Neural crest cell (in vitro differentiated cells): ENCODE data around the gene NUP98. TPM values are rescaled to one million over a fixed set of nuclear protein-coding genes. Genes with fewer than 3 reads are reported as not detected.

Experiments
- DNase-seq: peaks from one replicate; pipeline ENCODE4 v3.0.0; 2021; ENCODE audit warnings: low read depth, mixed read lengths, low spot score
- H3K27ac Mint-ChIP-seq: one replicate; pipeline ENCODE4 v1.8.0; 2021; ENCODE audit warnings: mild to moderate bottlenecking, mixed read lengths; ENCODE audit not compliant: unreplicated experiment
- H3K27me3 Mint-ChIP-seq: 2 replicates; pipeline ENCODE4 v1.8.0; 2021; ENCODE audit warnings: low read depth, mild to moderate bottlenecking, mixed read lengths
- H3K36me3 Mint-ChIP-seq: 2 replicates; pipeline ENCODE4 v1.8.0; 2021; ENCODE audit warnings: low read depth, mild to moderate bottlenecking, mixed read lengths
- H3K4me1 Mint-ChIP-seq: 2 replicates; pipeline ENCODE4 v1.8.0; 2021; ENCODE audit warnings: mixed read lengths
- H3K4me3 Mint-ChIP-seq: one replicate; pipeline ENCODE4 v1.8.0; 2021; ENCODE audit warnings: mild to moderate bottlenecking, mixed read lengths
- H3K9me3 Mint-ChIP-seq: 2 replicates; pipeline ENCODE4 v1.8.0; 2021; ENCODE audit warnings: mixed read lengths
- CTCF ChIP-seq: fragments of 200-600 bp; sonication (generic); conservative IDR thresholded peaks from 2 replicates; pipeline ENCODE4 v1.5.0; 2021; ENCODE audit warnings: antibody characterized with exemption, mild to moderate bottlenecking
- total RNA-seq: library from RNA; stranded (reverse); gene quantifications from 2 replicates; pipeline ENCODE4 v1.2.1, GENCODE V29; 2021

The NUP98 gene
- total RNA-seq, 1 donor from 2014 or later, result 96.8 TPM

GRCh38 chr11:3802011-3802790 lies 4.8 kb upstream of the NUP98 start:
- H3K36me3 Mint-ChIP-seq, result peaks cover 5% of the 10 kb centered on the region
- TF ChIP-seq CTCF, result no peak
- no peak for DNase-seq
- peaks cover 5% of the 10 kb centered on the region for H3K9me3 Mint-ChIP-seq
- peaks cover 4% of the 10 kb centered on the region for H3K27me3 Mint-ChIP-seq
- H3K27ac Mint-ChIP-seq, result no peak overlapping the region
- no peak overlapping the region for H3K4me3 Mint-ChIP-seq
- peaks cover 8% of the 10 kb centered on the region for H3K4me1 Mint-ChIP-seq

GRCh38 chr11:3799873-3800272 lies 2.5 kb upstream of the NUP98 start:
- Mint-ChIP-seq H3K4me3 (no peak overlapping the region), H3K4me1 (peaks cover 27% of the 10 kb centered on the region)

GRCh38 chr11:3799143-3799542 lies 1.8 kb upstream of the NUP98 start:
- Mint-ChIP-seq H3K4me1 (peaks cover 27% of the 10 kb centered on the region), H3K27me3 (peaks cover 4% of the 10 kb centered on the region), H3K27ac (no peak overlapping the region), H3K4me3 (peak overlapping the region; percentile 44), H3K36me3 (peaks cover 9% of the 10 kb centered on the region), H3K9me3 (peaks cover 5% of the 10 kb centered on the region)
- DNase-seq, result no peak
- no peak for TF ChIP-seq CTCF

More at GRCh38 chr11:3799873-3800272, 2.5 kb upstream of the NUP98 start:
- DNase-seq, result no peak
- no peak for TF ChIP-seq CTCF
- peaks cover 9% of the 10 kb centered on the region for H3K36me3 Mint-ChIP-seq
- peak overlapping the region; percentile 1 for H3K27ac Mint-ChIP-seq
- H3K27me3 Mint-ChIP-seq, result peaks cover 4% of the 10 kb centered on the region
- H3K9me3 Mint-ChIP-seq, result peaks cover 5% of the 10 kb centered on the region

- Mint-ChIP-seq H3K4me3 (peak overlapping the region; percentile 95), H3K27me3 (peaks cover 4% of the 10 kb centered on the region), H3K4me1 (peaks cover 27% of the 10 kb centered on the region), H3K36me3 (peaks cover 16% of the 10 kb centered on the region), H3K27ac (peak overlapping the region; percentile 93), H3K9me3 (peaks cover 5% of the 10 kb centered on the region)
- no peak for DNase-seq
- TF ChIP-seq CTCF, result no peak
Observed at GRCh38 chr11:3796801-3797328, 489 bp downstream of the NUP98 start.

- TF ChIP-seq CTCF, result no peak
- Mint-ChIP-seq H3K4me1 (peaks cover 27% of the 10 kb centered on the region), H3K4me3 (peak overlapping the region; percentile 95), H3K9me3 (peaks cover 5% of the 10 kb centered on the region), H3K36me3 (peaks cover 16% of the 10 kb centered on the region), H3K27me3 (peaks cover 4% of the 10 kb centered on the region), H3K27ac (peak overlapping the region; percentile 93)
- DNase-seq, result no peak
Observed at GRCh38 chr11:3796346-3796745, 1.0 kb downstream of the NUP98 start.
